ENCODE results near the gene LGALS4. TPM values are rescaled to one million over a fixed set of nuclear protein-coding genes. Genes with fewer than 3 reads are reported as not detected.
A peak's percentile ranks its signal among the peaks of the same experiment; 100 is the strongest.
"Not testable (repeated sequence)": the region's sequence is repeated elsewhere in the genome, so short reads cannot be mapped to it uniquely, and the experiment has no call there.

Gene LGALS4
- total RNA-seq, 2 donors from 2014 or later: 1.2 to 1.7 TPM

- H3K4me1 Mint-ChIP-seq: no peaks in the 10 kb centered on the region
- no peak overlapping the region for H3K4me3 Mint-ChIP-seq
- no peaks in the 10 kb centered on the region for H3K9me3 Mint-ChIP-seq
- ATAC-seq (replicated peaks): no peak
- H3K36me3 Mint-ChIP-seq (ENCODE audit: low read depth): no peaks in the 10 kb centered on the region
- H3K27ac Mint-ChIP-seq: peak overlapping the region; percentile 15
- H3K27me3 Mint-ChIP-seq: no peaks in the 10 kb centered on the region
Observed at GRCh38 chr19:38785187-38785699, 27.5 kb downstream of the LGALS4 start.

- H3K36me3 Mint-ChIP-seq (ENCODE audit: low read depth): no peaks in the 10 kb centered on the region
Observed at GRCh38 chr19:38784224-38784623, 28.5 kb downstream of the LGALS4 start.

DNA sequence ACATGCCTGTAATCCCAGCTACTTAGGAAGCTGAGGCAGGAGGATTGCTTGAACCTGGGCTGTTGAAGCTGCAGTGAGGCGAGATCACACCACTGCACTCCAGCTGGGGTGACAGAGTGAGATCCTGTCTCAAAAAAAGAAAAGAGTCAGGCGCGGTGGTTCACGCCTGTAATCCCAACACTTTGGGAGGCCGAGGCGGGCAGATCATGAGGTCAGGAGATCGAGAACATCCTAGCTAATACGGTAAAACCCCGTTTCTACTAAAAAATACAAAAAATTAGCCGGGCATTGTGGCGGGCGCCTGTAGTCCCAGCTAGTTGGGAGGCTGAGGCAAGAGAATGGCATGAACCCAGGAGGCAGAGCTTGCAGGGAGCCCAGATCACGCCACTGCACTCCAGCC lies 30.5 kb downstream of the LGALS4 start:
- H3K4me3 Mint-ChIP-seq; H3K27me3 Mint-ChIP-seq; H3K9me3 Mint-ChIP-seq; ATAC-seq (replicated peaks); H3K36me3 Mint-ChIP-seq (ENCODE audit: low read depth); H3K4me1 Mint-ChIP-seq; H3K27ac Mint-ChIP-seq: not testable (repeated sequence)

More at GRCh38 chr19:38784224-38784623, 28.5 kb downstream of the LGALS4 start:
- H3K4me3 Mint-ChIP-seq: no peak overlapping the region
- no peaks in the 10 kb centered on the region for H3K27me3 Mint-ChIP-seq
- H3K9me3 Mint-ChIP-seq: no peaks in the 10 kb centered on the region
- H3K27ac Mint-ChIP-seq: no peak overlapping the region
- no peak for ATAC-seq (replicated peaks)
- no peaks in the 10 kb centered on the region for H3K4me1 Mint-ChIP-seq

- no peaks in the 10 kb centered on the region for H3K27me3 Mint-ChIP-seq
- H3K4me1 Mint-ChIP-seq: no peaks in the 10 kb centered on the region
- no peak overlapping the region for H3K27ac Mint-ChIP-seq
- H3K4me3 Mint-ChIP-seq: no peak overlapping the region
- H3K36me3 Mint-ChIP-seq (ENCODE audit: low read depth): no peaks in the 10 kb centered on the region
- H3K9me3 Mint-ChIP-seq: no peaks in the 10 kb centered on the region
- no peak for ATAC-seq (replicated peaks)
Observed at GRCh38 chr19:38781058-38781457, 31.7 kb downstream of the LGALS4 start.

GRCh38 chr19:38780443-38780842 lies 32.3 kb downstream of the LGALS4 start:
- no peaks in the 10 kb centered on the region for H3K9me3 Mint-ChIP-seq
- no peak overlapping the region for H3K4me3 Mint-ChIP-seq
- H3K27me3 Mint-ChIP-seq: no peaks in the 10 kb centered on the region
- no peaks in the 10 kb centered on the region for H3K4me1 Mint-ChIP-seq
- no peak for ATAC-seq (replicated peaks)
- H3K36me3 Mint-ChIP-seq (ENCODE audit: low read depth): no peaks in the 10 kb centered on the region
- H3K27ac Mint-ChIP-seq: no peak overlapping the region

DNA sequence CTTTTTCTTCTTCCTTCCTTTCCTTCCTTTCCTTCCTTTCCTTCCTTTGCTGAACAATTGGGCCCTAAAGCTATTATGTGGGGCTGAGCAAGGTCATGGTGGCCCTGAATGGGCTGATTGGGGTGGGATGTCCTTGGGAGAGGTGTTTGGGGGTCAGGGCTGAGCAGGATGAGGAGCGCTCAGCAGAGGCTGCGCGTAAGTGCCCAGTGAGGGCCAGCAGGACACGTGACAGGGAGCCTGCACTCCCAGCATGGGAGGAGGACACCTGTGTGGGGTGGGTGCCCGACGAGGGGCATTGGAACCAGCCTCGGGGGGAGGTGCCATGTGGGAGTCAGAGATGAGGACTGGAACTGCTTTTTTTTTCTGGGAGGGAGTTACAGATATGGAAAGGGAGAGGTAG lies 34.0 kb downstream of the LGALS4 start:
- H3K9me3 Mint-ChIP-seq: no peaks in the 10 kb centered on the region
- no peak overlapping the region for H3K4me3 Mint-ChIP-seq
- no peak overlapping the region for H3K27ac Mint-ChIP-seq
- H3K36me3 Mint-ChIP-seq (ENCODE audit: low read depth): no peaks in the 10 kb centered on the region
- ATAC-seq (replicated peaks): no peak
- H3K4me1 Mint-ChIP-seq: no peaks in the 10 kb centered on the region
- no peaks in the 10 kb centered on the region for H3K27me3 Mint-ChIP-seq

DNA sequence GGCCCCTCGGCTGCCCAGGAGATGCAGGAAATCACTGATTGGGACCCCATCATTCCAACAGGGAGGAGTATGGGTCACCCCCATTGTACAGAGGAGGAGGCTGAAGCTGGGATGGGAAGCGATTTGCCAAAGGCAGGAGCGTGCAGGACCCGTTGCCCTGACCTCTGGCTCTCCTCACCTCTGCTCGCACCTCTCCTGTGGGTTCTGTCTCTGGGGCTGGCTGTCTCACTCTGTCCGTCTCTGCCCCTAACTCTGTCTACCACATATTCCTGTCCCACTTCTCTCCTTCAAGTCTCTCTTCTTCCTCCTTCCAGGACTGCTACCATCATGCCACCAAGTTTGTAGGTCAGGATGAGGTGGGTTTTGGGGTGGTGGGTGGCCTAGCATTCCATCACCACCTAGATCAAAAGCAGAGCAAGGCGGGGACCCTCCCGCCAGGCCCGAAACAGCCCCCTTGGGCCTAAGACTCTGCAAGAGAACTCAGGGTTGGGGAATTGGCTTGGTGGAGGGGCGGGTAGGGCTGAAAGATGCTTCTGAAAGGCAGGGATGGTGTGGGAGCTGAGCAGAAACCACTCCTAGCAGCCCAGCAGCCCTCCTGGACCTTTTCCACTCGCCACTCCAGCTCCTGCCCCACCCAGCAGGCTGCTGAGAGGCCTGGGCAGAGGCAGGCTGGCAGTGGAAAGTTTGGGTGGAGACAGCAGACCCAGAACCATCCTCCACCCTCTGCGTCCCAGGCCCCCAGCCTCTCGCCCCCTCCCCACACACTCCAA lies 38.4 kb downstream of the LGALS4 start:
- Mint-ChIP-seq H3K36me3 (ENCODE audit: low read depth) (no peaks in the 10 kb centered on the region), H3K27me3 (no peaks in the 10 kb centered on the region), H3K4me1 (no peaks in the 10 kb centered on the region), H3K4me3 (no peak overlapping the region), H3K27ac (peak overlapping the region; percentile 36), H3K9me3 (no peaks in the 10 kb centered on the region)
- ATAC-seq (replicated peaks): no peak

- Mint-ChIP-seq H3K4me1 (no peaks in the 10 kb centered on the region), H3K27me3 (no peaks in the 10 kb centered on the region), H3K4me3 (no peak within 1 kb of the TSS), H3K27ac (peak within 1 kb of the TSS; percentile 36), H3K36me3 (ENCODE audit: low read depth) (no peaks in the 10 kb centered on the region), H3K9me3 (no peaks in the 10 kb centered on the region)
- no peak for ATAC-seq (replicated peaks)
Observed at GRCh38 chr19:38773469-38774177, 39.1 kb downstream of the LGALS4 start, which contains the start of gene LGALS7. LGALS7 (minus strand) TSS chr19:38773517; CDS start chr19:38773492, 25 bp downstream.

DNA sequence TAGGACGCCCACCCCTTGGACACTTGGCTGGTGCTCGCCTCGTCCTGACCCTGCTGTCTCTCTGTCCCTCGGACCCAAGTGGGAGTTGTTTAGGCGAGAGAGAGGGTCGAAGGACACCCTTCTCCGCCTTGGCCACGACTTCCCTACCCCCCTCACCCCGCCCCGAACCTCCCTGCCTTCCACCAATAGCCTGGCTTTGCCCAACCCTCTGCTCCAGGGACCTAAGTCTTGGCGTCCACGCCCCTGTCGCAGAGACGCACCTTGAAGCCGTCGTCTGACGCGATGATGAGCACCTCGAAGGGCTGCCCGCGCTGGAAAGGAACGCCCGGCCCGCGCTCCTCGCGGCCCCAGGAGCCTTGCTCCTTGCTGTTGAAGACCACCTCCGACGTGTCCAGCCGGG lies 41.2 kb downstream of the LGALS4 start:
- H3K4me3 Mint-ChIP-seq; H3K4me1 Mint-ChIP-seq; H3K9me3 Mint-ChIP-seq; ATAC-seq (replicated peaks); H3K36me3 Mint-ChIP-seq (ENCODE audit: low read depth); H3K27me3 Mint-ChIP-seq; H3K27ac Mint-ChIP-seq: not testable (repeated sequence)

GRCh38 chr19:38770949-38771275 lies 41.8 kb downstream of the LGALS4 start:
- peak; percentile 93 for ATAC-seq (replicated peaks)
- not testable (repeated sequence) for H3K27me3 Mint-ChIP-seq; H3K4me3 Mint-ChIP-seq; H3K4me1 Mint-ChIP-seq; H3K36me3 Mint-ChIP-seq (ENCODE audit: low read depth); H3K9me3 Mint-ChIP-seq; H3K27ac Mint-ChIP-seq

- H3K4me3 Mint-ChIP-seq: peak overlapping the region; percentile 75
- H3K4me1 Mint-ChIP-seq; H3K27me3 Mint-ChIP-seq; H3K36me3 Mint-ChIP-seq (ENCODE audit: low read depth); H3K27ac Mint-ChIP-seq; H3K9me3 Mint-ChIP-seq: not testable (repeated sequence)
- ATAC-seq (replicated peaks): peak; percentile 13
Observed at GRCh38 chr19:38770228-38770948, 42.4 kb downstream of the LGALS4 start.

DNA sequence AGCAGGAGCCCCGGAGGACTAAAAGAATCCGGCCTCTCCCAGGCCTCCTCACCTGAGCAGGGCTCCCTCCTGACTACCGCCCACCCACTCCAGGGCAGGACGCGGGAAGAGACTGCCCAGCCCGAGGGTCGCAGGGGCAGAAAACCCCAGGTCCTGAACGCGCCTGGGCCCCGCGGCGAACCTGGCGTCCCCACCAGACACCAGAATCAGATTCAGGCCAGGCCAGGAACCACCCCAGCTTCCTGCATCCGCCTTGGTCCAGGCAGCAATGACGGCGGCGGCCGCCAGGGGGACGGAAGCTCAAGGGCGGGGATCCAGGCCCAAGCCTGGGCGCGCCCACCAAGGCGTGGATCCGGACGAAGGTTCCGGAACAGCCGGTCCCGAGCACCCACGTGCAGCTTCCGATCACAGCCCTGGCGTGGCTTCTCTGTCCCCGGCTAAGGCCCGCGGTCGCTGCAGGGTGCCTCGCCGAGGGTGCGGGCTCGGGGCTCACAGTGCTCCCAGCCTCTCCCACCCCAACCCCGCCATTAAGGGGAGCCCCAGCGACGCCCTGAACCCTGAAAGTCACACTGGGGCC lies 43.0 kb downstream of the LGALS4 start:
- H3K9me3 Mint-ChIP-seq: no peaks in the 10 kb centered on the region
- H3K27me3 Mint-ChIP-seq: no peaks in the 10 kb centered on the region
- H3K4me1 Mint-ChIP-seq: no peaks in the 10 kb centered on the region
- peak overlapping the region; percentile 87 for H3K27ac Mint-ChIP-seq
- no peaks in the 10 kb centered on the region for H3K36me3 Mint-ChIP-seq (ENCODE audit: low read depth)
- peak overlapping the region; percentile 75 for H3K4me3 Mint-ChIP-seq
- ATAC-seq (replicated peaks): peak; percentile 81

DNA sequence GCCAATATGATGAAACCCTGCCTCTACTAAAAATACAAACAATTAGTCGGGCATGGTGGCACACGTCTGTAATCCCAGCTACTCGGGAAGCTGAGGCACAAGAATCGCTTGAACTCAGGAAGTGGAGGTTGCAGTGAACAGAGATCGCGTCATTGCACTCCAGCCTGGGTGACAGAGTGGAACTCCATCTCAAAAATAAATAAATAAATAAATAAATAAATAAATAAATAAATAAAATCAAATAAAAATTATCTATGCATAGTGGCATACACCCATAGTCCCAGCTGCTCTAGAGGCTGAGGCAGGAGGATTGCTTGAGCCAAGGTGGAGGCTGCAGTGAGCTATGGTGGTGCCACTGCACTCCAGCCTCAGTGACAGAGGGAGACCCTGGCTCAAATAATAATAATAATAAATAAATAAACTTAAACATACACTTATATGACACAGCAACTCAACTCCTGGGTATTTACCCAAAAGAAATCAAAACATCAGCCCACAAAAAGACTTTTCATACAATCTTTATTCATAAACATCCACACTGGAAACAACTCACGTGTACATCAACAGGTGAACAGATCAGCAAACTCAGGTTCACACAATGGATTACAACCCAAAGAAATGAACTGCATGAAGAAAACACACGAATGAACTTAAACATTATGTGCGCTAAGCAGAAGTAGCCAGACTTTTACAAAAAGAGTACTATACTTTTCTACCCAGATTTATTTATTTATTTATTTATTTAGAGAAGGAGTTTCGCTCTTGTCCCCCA lies 46.3 kb downstream of the LGALS4 start:
- ATAC-seq (replicated peaks): no peak

DNA sequence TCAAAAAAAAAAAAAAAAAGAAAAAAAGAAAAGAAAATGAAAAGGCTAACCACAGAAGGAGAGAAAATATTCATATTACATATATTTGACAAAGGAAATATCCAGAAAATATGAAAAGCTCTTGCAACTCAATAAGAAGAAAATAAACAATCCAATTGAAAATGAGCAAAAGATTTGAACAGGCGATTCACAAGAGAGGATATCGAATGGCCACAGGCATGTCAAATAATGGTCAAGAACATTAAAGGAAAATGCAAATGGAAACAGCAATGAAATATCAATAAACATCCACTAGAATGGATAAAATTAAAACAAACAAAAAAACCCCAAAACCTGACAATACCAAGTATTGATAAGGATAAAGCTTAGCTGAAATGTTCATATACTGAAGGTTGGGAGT lies 47.5 kb downstream of the LGALS4 start:
- Mint-ChIP-seq H3K4me1 (no peaks in the 10 kb centered on the region), H3K27ac (no peak overlapping the region), H3K36me3 (ENCODE audit: low read depth) (no peaks in the 10 kb centered on the region), H3K9me3 (no peaks in the 10 kb centered on the region), H3K27me3 (no peaks in the 10 kb centered on the region), H3K4me3 (no peak overlapping the region)
- ATAC-seq (replicated peaks): no peak

More for the DNA sequence above, 46.3 kb downstream of the LGALS4 start:
- H3K27me3 Mint-ChIP-seq: no peaks in the 10 kb centered on the region
- H3K4me3 Mint-ChIP-seq: no peak overlapping the region
- no peaks in the 10 kb centered on the region for H3K36me3 Mint-ChIP-seq (ENCODE audit: low read depth)
- no peak overlapping the region for H3K27ac Mint-ChIP-seq
- no peaks in the 10 kb centered on the region for H3K4me1 Mint-ChIP-seq
- no peaks in the 10 kb centered on the region for H3K9me3 Mint-ChIP-seq

All from activated T-helper 17 cell treated with anti-CD3 and anti-CD28 coated beads, Interleukin-2, amount 50 U/mL, for 72 hours (primary cell).